Rectal smooth muscle tissue (tissue), 1 donor: ENCODE measurements around the gene AIMP1.
"Not testable (repeated sequence)": the region's sequence is repeated elsewhere in the genome, so short reads cannot be mapped to it uniquely, and the experiment has no call there.

Experiments
- H3K27ac ChIP-seq: one replicate; pipeline ENCODE4 v1.7.0; 2013; ENCODE audit warnings: low read depth, low read length, inconsistent platforms
- H3K27me3 ChIP-seq: one replicate; pipeline ENCODE4 v1.7.0; 2013; ENCODE audit warnings: low read length; ENCODE audit not compliant: control insufficient read depth, insufficient read depth
- H3K36me3 ChIP-seq: one replicate; pipeline ENCODE4 v1.7.0; 2013; ENCODE audit warnings: low read length; ENCODE audit not compliant: control insufficient read depth, insufficient read depth
- H3K4me1 ChIP-seq: one replicate; pipeline ENCODE4 v1.7.0; 2013; ENCODE audit warnings: low read length; ENCODE audit not compliant: control insufficient read depth, insufficient read depth
- H3K4me3 ChIP-seq: one replicate; pipeline ENCODE4 v1.7.0; 2013; ENCODE audit warnings: low read length
- H3K9ac ChIP-seq: one replicate; pipeline ENCODE4 v1.7.0; 2013; ENCODE audit warnings: low read length

The AIMP1 gene

DNA sequence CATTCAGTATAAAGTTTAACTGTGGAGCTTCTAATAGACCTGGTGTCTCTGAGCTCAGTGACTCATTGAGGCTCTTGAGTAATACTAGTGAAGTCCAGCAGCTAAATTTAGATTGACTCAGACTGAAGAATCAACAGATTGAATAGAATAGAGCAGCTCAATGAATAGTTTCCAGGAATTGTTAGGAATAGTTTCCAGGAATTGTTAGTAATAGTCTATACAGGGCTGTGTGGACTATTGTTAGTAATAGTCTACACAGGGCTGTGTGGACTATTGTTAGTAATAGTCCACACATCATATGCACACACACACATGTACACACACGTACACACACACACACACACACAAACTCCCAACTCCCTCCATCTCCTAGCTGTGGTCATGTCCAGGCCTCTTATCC lies 49.3 kb downstream of the AIMP1 start:
- Histone ChIP-seq H3K9ac (no peak overlapping the region), H3K4me1 (no peaks in the 10 kb centered on the region), H3K27me3 (no peaks in the 10 kb centered on the region), H3K36me3 (no peaks in the 10 kb centered on the region), H3K4me3 (no peak overlapping the region), H3K27ac (no peak overlapping the region)

GRCh38 chr4:106366026-106366425 lies 49.7 kb downstream of the AIMP1 start:
- Histone ChIP-seq H3K27ac (no peak overlapping the region), H3K4me3 (no peak overlapping the region), H3K4me1 (no peaks in the 10 kb centered on the region)

GRCh38 chr4:106367072-106367471 lies 50.7 kb downstream of the AIMP1 start:
- no peak overlapping the region for H3K4me3 ChIP-seq
- no peak overlapping the region for H3K27ac ChIP-seq
- H3K36me3 ChIP-seq: no peaks in the 10 kb centered on the region
- no peaks in the 10 kb centered on the region for H3K27me3 ChIP-seq
- no peaks in the 10 kb centered on the region for H3K4me1 ChIP-seq
- H3K9ac ChIP-seq: no peak overlapping the region

More at GRCh38 chr4:106366026-106366425, 49.7 kb downstream of the AIMP1 start:
- Histone ChIP-seq H3K36me3 (no peaks in the 10 kb centered on the region), H3K9ac (no peak overlapping the region), H3K27me3 (no peaks in the 10 kb centered on the region)

GRCh38 chr4:106368678-106369077 lies 52.3 kb downstream of the AIMP1 start, which contains the start of gene GIMD1:
Gene GIMD1, minus strand, starts transcription at chr4:106368778. Its CDS starts 1,343 bp downstream, at chr4:106367435.
- Histone ChIP-seq H3K27ac (no peak within 1 kb of the TSS), H3K36me3 (no peaks in the 10 kb centered on the region), H3K4me3 (no peak within 1 kb of the TSS), H3K4me1 (no peaks in the 10 kb centered on the region), H3K9ac (no peak within 1 kb of the TSS), H3K27me3 (no peaks in the 10 kb centered on the region)

GRCh38 chr4:106369456-106370060 lies 53.2 kb downstream of the AIMP1 start:
- H3K9ac ChIP-seq: no peak overlapping the region
- no peak overlapping the region for H3K4me3 ChIP-seq
- no peaks in the 10 kb centered on the region for H3K4me1 ChIP-seq
- no peaks in the 10 kb centered on the region for H3K27me3 ChIP-seq
- H3K27ac ChIP-seq: no peak overlapping the region
- H3K36me3 ChIP-seq: no peaks in the 10 kb centered on the region

- Histone ChIP-seq H3K4me1 (no peaks in the 10 kb centered on the region), H3K36me3 (no peaks in the 10 kb centered on the region), H3K27me3 (no peaks in the 10 kb centered on the region), H3K27ac (no peak overlapping the region), H3K9ac (no peak overlapping the region), H3K4me3 (no peak overlapping the region)
Measured at GRCh38 chr4:106370214-106370613, 53.9 kb downstream of the AIMP1 start.

DNA sequence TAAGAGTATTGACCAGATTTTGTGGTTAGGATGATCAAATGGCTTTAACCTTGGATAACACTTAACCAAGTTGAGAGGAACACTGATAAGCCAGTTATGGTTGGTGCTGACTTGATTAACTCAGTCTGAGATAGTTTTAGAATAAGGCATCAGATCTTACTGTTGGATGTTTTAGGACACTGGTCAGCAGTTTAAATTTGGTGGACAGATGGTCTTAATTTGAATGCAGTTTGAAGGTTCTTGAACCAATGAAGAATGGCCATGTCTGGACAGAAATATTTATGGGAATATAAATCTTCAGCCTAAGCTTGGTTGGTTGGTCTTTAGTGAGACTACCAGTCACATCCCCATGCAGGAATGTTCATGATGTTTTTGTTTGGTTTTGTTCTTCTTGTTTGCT lies 54.8 kb downstream of the AIMP1 start:
- Histone ChIP-seq H3K4me1 (no peaks in the 10 kb centered on the region), H3K27ac (no peak overlapping the region), H3K36me3 (no peaks in the 10 kb centered on the region), H3K9ac (no peak overlapping the region), H3K27me3 (no peaks in the 10 kb centered on the region), H3K4me3 (no peak overlapping the region)

DNA sequence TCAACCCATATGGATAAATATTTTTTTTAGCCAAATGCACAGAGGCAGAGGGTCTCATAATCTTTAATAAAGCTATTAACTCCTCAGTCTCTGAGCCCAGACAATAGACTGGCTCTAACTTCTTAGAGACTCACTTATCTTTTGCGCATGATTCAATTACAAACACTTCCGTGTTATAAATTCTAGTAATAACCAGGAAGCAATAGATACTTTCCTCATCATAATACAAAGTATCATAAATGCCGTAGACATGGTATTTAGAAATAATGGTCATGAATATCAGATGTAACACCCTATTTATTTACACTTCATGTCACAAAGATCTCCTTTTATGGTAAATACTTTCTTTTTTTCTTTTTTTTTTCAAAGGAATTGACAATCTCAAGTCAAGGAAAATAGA lies 56.7 kb downstream of the AIMP1 start:
- H3K4me1 ChIP-seq: no peaks in the 10 kb centered on the region
- no peak overlapping the region for H3K4me3 ChIP-seq
- H3K9ac ChIP-seq: no peak overlapping the region
- H3K27ac ChIP-seq: no peak overlapping the region
- H3K27me3 ChIP-seq: no peaks in the 10 kb centered on the region
- H3K36me3 ChIP-seq: no peaks in the 10 kb centered on the region

DNA sequence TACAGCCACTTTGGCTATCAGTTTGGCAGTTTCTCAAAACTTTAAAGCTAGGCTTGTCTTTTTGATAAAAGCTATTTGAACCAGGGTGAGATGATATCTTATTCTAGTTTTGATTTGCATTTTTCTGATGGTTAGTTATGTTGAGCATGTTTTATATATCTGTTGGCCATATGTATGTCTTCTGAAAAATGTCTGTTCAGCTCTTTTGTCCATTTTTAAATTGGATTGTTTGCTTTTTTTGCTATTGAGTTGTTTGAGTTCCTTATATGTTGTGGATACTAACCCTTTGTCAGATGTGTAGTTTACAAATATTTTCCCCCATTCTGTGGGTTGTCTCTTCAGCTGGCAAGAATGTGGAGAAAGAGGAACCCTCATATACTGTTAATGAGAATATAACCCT lies 63.8 kb downstream of the AIMP1 start:
- no peaks in the 10 kb centered on the region for H3K36me3 ChIP-seq
- H3K9ac ChIP-seq: no peak overlapping the region
- H3K27ac ChIP-seq: no peak overlapping the region
- no peaks in the 10 kb centered on the region for H3K4me1 ChIP-seq
- no peak overlapping the region for H3K4me3 ChIP-seq
- no peaks in the 10 kb centered on the region for H3K27me3 ChIP-seq

DNA sequence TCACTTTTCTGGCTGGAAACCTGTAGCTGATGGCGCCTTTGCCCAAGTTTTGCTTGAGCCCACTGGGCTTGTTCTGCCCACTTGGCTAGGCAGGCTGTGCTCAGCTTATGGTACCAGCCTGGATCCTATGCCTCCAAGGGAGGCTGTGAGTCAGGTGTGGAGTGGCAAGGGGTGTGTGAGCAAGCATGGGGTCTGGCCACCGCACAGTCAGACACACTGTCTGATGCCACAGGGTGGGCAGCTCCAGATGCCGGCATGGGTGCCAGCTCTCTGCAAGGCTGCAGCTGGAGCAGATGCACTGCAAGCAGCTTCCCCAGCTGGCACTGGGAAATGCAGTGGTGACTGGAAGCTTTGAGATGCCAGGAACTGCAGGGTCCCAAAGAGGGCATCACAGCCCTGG lies 68.5 kb downstream of the AIMP1 start:
- H3K9ac ChIP-seq: no peak overlapping the region
- no peaks in the 10 kb centered on the region for H3K36me3 ChIP-seq
- no peak overlapping the region for H3K27ac ChIP-seq
- no peaks in the 10 kb centered on the region for H3K27me3 ChIP-seq
- H3K4me3 ChIP-seq: no peak overlapping the region
- H3K4me1 ChIP-seq: no peaks in the 10 kb centered on the region

DNA sequence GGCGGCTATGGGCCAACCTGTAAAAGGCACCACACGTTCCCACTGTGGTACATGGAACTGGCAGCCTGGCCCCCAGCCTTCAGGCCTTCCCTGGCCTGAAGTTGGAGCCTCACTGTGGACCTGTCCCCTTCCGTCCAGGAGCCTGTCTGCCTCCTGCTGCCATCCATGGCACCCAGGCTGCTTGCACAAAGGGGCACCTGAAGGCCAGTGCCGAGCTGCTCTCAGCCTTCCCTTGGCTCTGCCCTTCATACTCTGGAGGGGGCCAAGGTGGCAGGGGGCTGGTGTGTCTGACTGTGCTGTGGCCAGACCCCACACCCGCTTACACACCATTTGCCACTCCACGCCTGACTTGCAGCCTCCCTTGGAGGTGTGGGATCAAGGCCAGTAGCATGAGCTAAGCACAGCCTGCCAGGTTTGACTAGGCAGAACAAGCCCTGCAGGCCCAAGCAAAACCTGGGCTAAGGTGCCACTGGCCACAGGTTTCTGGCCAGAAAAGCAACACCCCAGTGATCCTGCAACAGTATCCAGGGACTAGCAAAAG lies 69.6 kb downstream of the AIMP1 start:
- Histone ChIP-seq H3K9ac (no peak overlapping the region), H3K36me3 (no peaks in the 10 kb centered on the region)

DNA sequence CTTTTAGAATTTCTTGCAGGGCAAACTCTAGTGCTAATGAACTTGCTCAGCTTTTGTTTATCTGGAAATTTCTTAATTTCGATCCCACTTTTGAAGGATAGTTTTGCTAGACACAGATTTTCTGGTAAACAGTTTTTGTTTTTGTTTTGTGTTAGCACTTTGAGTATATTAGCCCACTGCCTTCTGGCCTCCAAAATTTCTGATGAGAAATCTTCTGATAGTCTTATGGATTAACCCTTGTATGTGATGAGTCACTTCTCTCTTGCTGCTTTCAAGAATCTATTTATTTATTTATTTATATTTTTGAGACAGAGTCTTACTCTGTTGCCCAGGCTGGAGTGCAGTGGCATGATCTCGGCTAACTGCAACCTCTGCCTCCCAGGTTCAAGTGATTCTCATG lies 79.2 kb downstream of the AIMP1 start:
- Histone ChIP-seq H3K27me3 (no peaks in the 10 kb centered on the region), H3K27ac (no peak overlapping the region), H3K9ac (no peak overlapping the region), H3K4me3 (no peak overlapping the region), H3K4me1 (no peaks in the 10 kb centered on the region), H3K36me3 (no peaks in the 10 kb centered on the region)

More for the DNA sequence above, 69.6 kb downstream of the AIMP1 start:
- no peaks in the 10 kb centered on the region for H3K4me1 ChIP-seq
- no peak overlapping the region for H3K4me3 ChIP-seq
- H3K27me3 ChIP-seq: no peaks in the 10 kb centered on the region
- H3K27ac ChIP-seq: no peak overlapping the region

DNA sequence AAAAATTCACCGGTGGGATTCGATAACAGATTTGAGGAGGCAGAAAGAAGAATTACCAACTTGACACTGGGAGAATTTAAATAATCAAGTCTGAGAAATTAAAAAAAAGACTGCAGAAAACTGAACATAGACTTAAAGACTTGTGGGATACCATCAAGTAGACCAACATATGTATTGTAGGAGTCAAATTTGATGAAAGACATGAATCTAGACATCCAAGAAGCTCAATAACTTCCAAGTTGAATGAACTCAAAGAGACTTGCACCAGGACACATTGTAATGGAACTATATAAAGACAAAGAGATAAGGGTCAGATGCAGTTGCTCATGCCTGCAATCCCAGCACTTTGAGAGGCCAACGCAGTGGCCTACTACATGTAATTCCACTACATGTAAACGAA lies 82.5 kb downstream of the AIMP1 start:
- H3K36me3 ChIP-seq, H3K27me3 ChIP-seq, H3K4me3 ChIP-seq, H3K27ac ChIP-seq, H3K9ac ChIP-seq, H3K4me1 ChIP-seq: not testable (repeated sequence)
